Uterus (tissue), 4 donors: ENCODE results near the gene GNG7. TPM values are rescaled to one million over a fixed set of nuclear protein-coding genes. Genes with fewer than 3 reads are reported as not detected.

Experiments used
- DNase-seq, 2 donors: peaks; one replicate each; pipeline ENCODE4 v3.0.0-alpha.2; 2019 to 2020
- H3K27ac ChIP-seq, 2 donors: fragments of 200-600 bp; sonication (generic); 1 replicate in 1 of 2; 2 replicates in 1 of 2; pipeline ENCODE4 v1.5.1; 2016 to 2018
- H3K27me3 ChIP-seq, 2 donors: fragments of 200-600 bp; sonication (generic); one replicate each; pipeline ENCODE4 v1.5.1; 2018 to 2019; ENCODE audit warnings: control low read depth in 1 of 2
- H3K36me3 ChIP-seq, 2 donors: fragments of 200-600 bp; sonication (generic); one replicate each; pipeline ENCODE4 v1.5.1; 2019; ENCODE audit warnings: control low read depth in 1 of 2
- H3K4me1 ChIP-seq, 2 donors: fragments of 200-600 bp; sonication (generic); one replicate each; pipeline ENCODE4 v1.5.1; 2018 to 2019; ENCODE audit warnings: control low read depth in 1 of 2
- H3K4me3 ChIP-seq, 2 donors: fragments of 200-600 bp; sonication (generic); 1 replicate in 1 of 2; 2 replicates in 1 of 2; pipeline ENCODE4 v1.5.1; 2018 to 2019; ENCODE audit warnings: mild to moderate bottlenecking in 1 of 2
- H3K9me3 ChIP-seq, 2 donors: fragments of 200-600 bp; sonication (generic); one replicate each; pipeline ENCODE4 v1.5.1; 2019; ENCODE audit warnings: control low read depth in 1 of 2
- POLR2A ChIP-seq, 2 donors: fragments of 450-650 bp; IDR thresholded peaks; one replicate each; pipeline ENCODE4 v1.6.1; 2016; ENCODE audit warnings: antibody characterized with exemption in 2 of 2, mild to moderate bottlenecking in 1 of 2, moderate library complexity in 1 of 2
- intact Hi-C: fragments of 100-400 bp; cut with DNase I; formaldehyde crosslinking; loops from one replicate; pipeline ENCODE4 v1.15.1; 2023; ENCODE audit warnings: low total_unique reads
- total RNA-seq, 4 donors: library from RNA; depleted of rRNA in 3 of 4; stranded (reverse); fragments of >200 nt in 3 of 4; gene quantifications; one replicate each; pipeline versions ENCODE4 v1.1.0 to v1.2.4, GENCODE V29; 2014 to 2023
- TF ChIP-seq, protein P1 (sequence below), 4 experiments: fragments of 200-600 bp in 2 of 4; fragments of 450-650 bp in 2 of 4; sonication (generic) in 2 of 4; IDR thresholded peaks; one replicate each; pipeline ENCODE4 v1.5.1; 2016 to 2019; ENCODE audit warnings: antibody characterized with exemption in 4 of 4, mild to moderate bottlenecking in 2 of 4, moderate library complexity in 1 of 4
- donor health status: DM: yes; HTN: yes; CAD: no.

The GNG7 gene
- total RNA-seq, 4 donors from 2014 or later, result 0.88 to 11.1 (median 3.2) TPM

GRCh38 chr19:2636141-2636896 is 66.2 kb downstream of the GNG7 start:
- no peaks in the 10 kb centered on the region for H3K36me3 ChIP-seq
- intact Hi-C loops, result no loop called here
- H3K4me1 ChIP-seq, result no peaks in the 10 kb centered on the region
- DNase-seq, result no peak
- H3K9me3 ChIP-seq, result no peaks in the 10 kb centered on the region
- no peak overlapping the region for H3K4me3 ChIP-seq
- no peaks in the 10 kb centered on the region for H3K27me3 ChIP-seq
- TF ChIP-seq, protein P1, sequence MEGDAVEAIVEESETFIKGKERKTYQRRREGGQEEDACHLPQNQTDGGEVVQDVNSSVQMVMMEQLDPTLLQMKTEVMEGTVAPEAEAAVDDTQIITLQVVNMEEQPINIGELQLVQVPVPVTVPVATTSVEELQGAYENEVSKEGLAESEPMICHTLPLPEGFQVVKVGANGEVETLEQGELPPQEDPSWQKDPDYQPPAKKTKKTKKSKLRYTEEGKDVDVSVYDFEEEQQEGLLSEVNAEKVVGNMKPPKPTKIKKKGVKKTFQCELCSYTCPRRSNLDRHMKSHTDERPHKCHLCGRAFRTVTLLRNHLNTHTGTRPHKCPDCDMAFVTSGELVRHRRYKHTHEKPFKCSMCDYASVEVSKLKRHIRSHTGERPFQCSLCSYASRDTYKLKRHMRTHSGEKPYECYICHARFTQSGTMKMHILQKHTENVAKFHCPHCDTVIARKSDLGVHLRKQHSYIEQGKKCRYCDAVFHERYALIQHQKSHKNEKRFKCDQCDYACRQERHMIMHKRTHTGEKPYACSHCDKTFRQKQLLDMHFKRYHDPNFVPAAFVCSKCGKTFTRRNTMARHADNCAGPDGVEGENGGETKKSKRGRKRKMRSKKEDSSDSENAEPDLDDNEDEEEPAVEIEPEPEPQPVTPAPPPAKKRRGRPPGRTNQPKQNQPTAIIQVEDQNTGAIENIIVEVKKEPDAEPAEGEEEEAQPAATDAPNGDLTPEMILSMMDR (IDR thresholded peaks at IDR 0.05), result no peak
- TF ChIP-seq POLR2A (IDR thresholded peaks at IDR 0.05), result no peak
- no peak overlapping the region for H3K27ac ChIP-seq

DNA sequence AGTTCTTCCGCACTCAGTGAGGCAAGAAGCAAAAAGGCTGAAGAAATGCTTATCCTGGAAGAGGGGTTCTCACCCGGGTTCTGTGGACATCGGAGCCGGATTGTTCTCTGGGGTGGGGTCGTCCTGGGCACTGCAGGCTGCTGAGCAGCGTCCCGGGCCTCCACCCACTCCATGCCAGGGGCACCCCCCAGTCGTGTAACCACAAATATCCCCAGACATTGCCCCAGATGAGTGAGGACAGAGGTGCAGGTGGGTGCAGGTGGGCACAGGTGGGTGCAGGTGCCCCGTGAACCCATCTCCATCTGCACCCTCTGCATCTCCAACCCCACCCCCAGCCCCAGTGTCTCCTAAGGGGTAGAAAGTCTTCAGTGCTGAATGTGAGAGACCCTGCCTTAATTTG is 67.5 kb downstream of the GNG7 start:
- Histone ChIP-seq H3K27ac (no peak overlapping the region), H3K27me3 (no peaks in the 10 kb centered on the region), H3K4me3 (no peak overlapping the region), H3K9me3 (no peaks in the 10 kb centered on the region), H3K36me3 (no peaks in the 10 kb centered on the region), H3K4me1 (no peaks in the 10 kb centered on the region)
- no peak for TF ChIP-seq POLR2A (IDR thresholded peaks at IDR 0.05)
- TF ChIP-seq, protein P1 (IDR thresholded peaks at IDR 0.05), result no peak
- intact Hi-C loops, result no loop called here
- DNase-seq, result no peak

- no peaks in the 10 kb centered on the region for H3K4me1 ChIP-seq
- no peak for DNase-seq
- H3K27me3 ChIP-seq, result no peaks in the 10 kb centered on the region
- no peak overlapping the region for H3K27ac ChIP-seq
- no peaks in the 10 kb centered on the region for H3K36me3 ChIP-seq
- H3K9me3 ChIP-seq, result no peaks in the 10 kb centered on the region
- TF ChIP-seq, protein P1 (IDR thresholded peaks at IDR 0.05), result no peak
- TF ChIP-seq POLR2A (IDR thresholded peaks at IDR 0.05), result no peak
- no peak overlapping the region for H3K4me3 ChIP-seq
- intact Hi-C loops, result no loop called here
Measured at GRCh38 chr19:2634228-2634951, 68.1 kb downstream of the GNG7 start.

DNA sequence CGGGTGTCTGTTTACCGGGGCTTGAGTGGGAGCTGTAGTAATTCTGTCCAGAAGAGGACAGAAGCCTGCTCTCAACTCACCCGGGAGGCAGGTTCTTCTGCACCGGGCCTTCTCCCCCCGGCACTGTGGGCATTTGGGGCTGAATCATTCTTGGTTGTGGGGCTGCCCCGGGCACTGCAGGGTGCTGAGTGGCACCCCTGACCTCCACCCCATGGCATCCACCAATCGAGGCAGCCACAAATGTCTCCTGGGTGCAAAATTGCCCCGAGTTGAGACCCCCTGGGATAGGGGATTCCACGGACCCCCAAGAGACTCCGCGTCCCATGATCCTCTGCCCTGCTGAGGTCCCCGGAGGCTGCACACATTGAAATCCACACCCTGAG is 68.8 kb downstream of the GNG7 start:
- H3K4me1 ChIP-seq, result no peaks in the 10 kb centered on the region
- DNase-seq, result no peak
- H3K27ac ChIP-seq, result no peak overlapping the region
- H3K27me3 ChIP-seq, result no peaks in the 10 kb centered on the region
- H3K9me3 ChIP-seq, result no peaks in the 10 kb centered on the region
- no peaks in the 10 kb centered on the region for H3K36me3 ChIP-seq
- TF ChIP-seq, protein P1 (IDR thresholded peaks at IDR 0.05), result no peak
- TF ChIP-seq POLR2A (IDR thresholded peaks at IDR 0.05), result no peak
- intact Hi-C loops, result no loop called here
- H3K4me3 ChIP-seq, result no peak overlapping the region

DNA sequence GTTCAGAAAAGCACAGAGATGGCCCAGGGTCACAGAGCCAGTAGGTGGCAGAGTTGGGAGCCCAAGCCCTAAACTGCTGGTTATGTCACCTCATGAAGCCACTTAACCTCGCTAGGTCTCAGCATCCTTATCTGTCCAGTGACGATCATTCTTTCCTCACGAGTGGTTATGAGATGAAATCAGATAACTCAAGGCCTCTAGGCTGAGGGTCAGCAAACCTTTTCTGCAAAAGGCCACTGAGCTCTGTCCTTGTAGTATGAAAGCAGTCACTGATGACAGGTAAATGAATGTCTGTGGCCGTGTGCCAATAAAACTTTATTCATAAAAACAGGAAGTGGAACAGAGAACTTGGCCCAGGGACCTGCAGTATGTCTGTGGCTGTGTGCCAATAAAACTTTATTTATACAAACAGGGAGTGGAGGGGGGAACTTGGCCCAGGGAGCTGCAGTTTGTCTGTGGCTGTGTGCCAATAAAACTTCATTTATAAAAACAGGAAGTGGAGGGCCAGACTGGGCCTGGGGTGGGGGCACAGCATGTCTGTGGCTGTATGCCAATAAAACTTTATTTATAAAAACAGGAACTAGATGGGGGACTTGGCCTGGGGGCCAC is 71.2 kb downstream of the GNG7 start:
- Histone ChIP-seq H3K4me3 (no peak overlapping the region), H3K36me3 (no peaks in the 10 kb centered on the region), H3K4me1 (peaks cover 0 to 3% of the 10 kb centered on the region in 2 donors), H3K27me3 (no peaks in the 10 kb centered on the region), H3K9me3 (no peaks in the 10 kb centered on the region), H3K27ac (no peak overlapping the region)
- intact Hi-C loops, result no loop called here
- TF ChIP-seq, protein P1 (IDR thresholded peaks at IDR 0.05), result no peak
- no peak for TF ChIP-seq POLR2A (IDR thresholded peaks at IDR 0.05)
- no peak for DNase-seq
